Choroid plexus epithelial cell (primary cell): ENCODE measurements around the gene TRAF2.

Experiments
- DNase-seq: peaks from one replicate; pipeline ENCODE4 v3.0.0-alpha.2; 2010; ENCODE audit warnings: low read depth
- H3K4me3 ChIP-seq: 2 replicates; pipeline ENCODE4 v1.5.1; 2011; ENCODE audit warnings: low read depth, mild to moderate bottlenecking, control low read depth, low read length, moderate library complexity
- TF ChIP-seq, protein P1 (sequence below): conservative IDR thresholded peaks from 2 replicates; pipeline ENCODE4 v1.5.1; 2011; ENCODE audit warnings: low read depth, mild to moderate bottlenecking, control low read depth, inconsistent platforms, low read length, moderate library complexity

TRAF2 gene

DNA sequence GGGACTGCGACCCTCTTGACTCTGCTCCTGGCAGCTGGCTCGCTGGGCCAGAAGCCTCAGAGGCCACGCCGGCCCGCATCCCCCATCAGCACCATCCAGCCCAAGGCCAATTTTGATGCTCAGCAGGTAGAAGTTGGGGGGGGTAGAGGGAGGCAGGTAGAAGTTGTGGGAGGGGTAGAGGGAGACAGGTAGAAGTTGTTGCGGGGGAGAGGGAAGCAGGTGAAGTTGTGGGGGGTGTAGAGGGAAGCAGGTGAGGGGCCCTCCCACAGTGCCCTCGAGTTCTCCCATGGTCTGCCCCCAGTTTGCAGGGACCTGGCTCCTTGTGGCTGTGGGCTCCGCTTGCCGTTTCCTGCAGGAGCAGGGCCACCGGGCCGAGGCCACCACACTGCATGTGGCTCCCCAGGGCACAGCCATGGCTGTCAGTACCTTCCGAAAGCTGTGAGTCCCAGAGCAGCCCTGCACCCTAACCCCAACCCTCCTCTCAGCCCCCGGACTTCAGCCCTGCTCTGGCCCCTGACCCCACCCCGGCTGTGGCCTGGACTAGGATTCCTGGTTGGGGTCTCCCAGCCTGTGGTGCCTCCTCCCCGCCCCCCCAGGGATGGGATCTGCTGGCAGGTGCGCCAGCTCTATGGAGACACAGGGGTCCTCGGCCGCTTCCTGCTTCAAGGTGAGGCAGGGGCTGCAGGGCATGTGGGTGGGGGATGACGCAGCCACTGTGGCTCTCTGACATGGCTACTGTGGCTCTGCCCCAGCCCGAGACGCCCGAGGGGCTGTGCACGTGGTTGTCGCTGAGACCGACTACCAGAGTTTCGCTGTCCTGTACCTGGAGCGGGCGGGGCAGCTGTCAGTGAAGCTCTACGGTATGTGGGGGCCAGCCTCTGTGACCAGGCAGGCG is 59.3 kb downstream of the TRAF2 start:
- no peak for DNase-seq
- no peak overlapping the region for H3K4me3 ChIP-seq
- TF ChIP-seq, protein P1, sequence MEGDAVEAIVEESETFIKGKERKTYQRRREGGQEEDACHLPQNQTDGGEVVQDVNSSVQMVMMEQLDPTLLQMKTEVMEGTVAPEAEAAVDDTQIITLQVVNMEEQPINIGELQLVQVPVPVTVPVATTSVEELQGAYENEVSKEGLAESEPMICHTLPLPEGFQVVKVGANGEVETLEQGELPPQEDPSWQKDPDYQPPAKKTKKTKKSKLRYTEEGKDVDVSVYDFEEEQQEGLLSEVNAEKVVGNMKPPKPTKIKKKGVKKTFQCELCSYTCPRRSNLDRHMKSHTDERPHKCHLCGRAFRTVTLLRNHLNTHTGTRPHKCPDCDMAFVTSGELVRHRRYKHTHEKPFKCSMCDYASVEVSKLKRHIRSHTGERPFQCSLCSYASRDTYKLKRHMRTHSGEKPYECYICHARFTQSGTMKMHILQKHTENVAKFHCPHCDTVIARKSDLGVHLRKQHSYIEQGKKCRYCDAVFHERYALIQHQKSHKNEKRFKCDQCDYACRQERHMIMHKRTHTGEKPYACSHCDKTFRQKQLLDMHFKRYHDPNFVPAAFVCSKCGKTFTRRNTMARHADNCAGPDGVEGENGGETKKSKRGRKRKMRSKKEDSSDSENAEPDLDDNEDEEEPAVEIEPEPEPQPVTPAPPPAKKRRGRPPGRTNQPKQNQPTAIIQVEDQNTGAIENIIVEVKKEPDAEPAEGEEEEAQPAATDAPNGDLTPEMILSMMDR, result no peak

GRCh38 chr9:136946228-136947027 is 60.1 kb downstream of the TRAF2 start:
- no peak overlapping the region for H3K4me3 ChIP-seq
- TF ChIP-seq, protein P1, result no peak
- no peak for DNase-seq

- H3K4me3 ChIP-seq, result no peak overlapping the region
- TF ChIP-seq, protein P1, result no peak
- no peak for DNase-seq
Observed at GRCh38 chr9:136947028-136947891, 60.9 kb downstream of the TRAF2 start.

GRCh38 chr9:136947955-136948510 is 61.7 kb downstream of the TRAF2 start:
- DNase-seq, result peak; percentile 51
- TF ChIP-seq, protein P1, result peak; percentile 74
- no peak overlapping the region for H3K4me3 ChIP-seq

- peak overlapping the region; percentile 59 for H3K4me3 ChIP-seq
- TF ChIP-seq, protein P1, result no peak
- DNase-seq, result no peak
Observed at GRCh38 chr9:136949239-136949816, 63.0 kb downstream of the TRAF2 start.
